Neural crest cell (in vitro differentiated cells): ENCODE measurements around the gene BRD7. TPM values are rescaled to one million over a fixed set of nuclear protein-coding genes. Genes with fewer than 3 reads are reported as not detected.
A peak's percentile ranks its signal among the peaks of the same experiment; 100 is the strongest.

Source experiments
- DNase-seq: peaks from one replicate; pipeline ENCODE4 v3.0.0; 2021; ENCODE audit warnings: low read depth, mixed read lengths, low spot score
- H3K27ac Mint-ChIP-seq: one replicate; pipeline ENCODE4 v1.8.0; 2021; ENCODE audit warnings: mild to moderate bottlenecking, mixed read lengths; ENCODE audit not compliant: unreplicated experiment
- H3K27me3 Mint-ChIP-seq: 2 replicates; pipeline ENCODE4 v1.8.0; 2021; ENCODE audit warnings: low read depth, mild to moderate bottlenecking, mixed read lengths
- H3K36me3 Mint-ChIP-seq: 2 replicates; pipeline ENCODE4 v1.8.0; 2021; ENCODE audit warnings: low read depth, mild to moderate bottlenecking, mixed read lengths
- H3K4me1 Mint-ChIP-seq: 2 replicates; pipeline ENCODE4 v1.8.0; 2021; ENCODE audit warnings: mixed read lengths
- H3K4me3 Mint-ChIP-seq: one replicate; pipeline ENCODE4 v1.8.0; 2021; ENCODE audit warnings: mild to moderate bottlenecking, mixed read lengths
- H3K9me3 Mint-ChIP-seq: 2 replicates; pipeline ENCODE4 v1.8.0; 2021; ENCODE audit warnings: mixed read lengths
- CTCF ChIP-seq: fragments of 200-600 bp; sonication (generic); conservative IDR thresholded peaks from 2 replicates; pipeline ENCODE4 v1.5.0; 2021; ENCODE audit warnings: antibody characterized with exemption, mild to moderate bottlenecking
- total RNA-seq: library from RNA; stranded (reverse); gene quantifications from 2 replicates; pipeline ENCODE4 v1.2.1, GENCODE V29; 2021

BRD7 gene
- total RNA-seq, 1 donor from 2014 or later: 130 TPM

- Mint-ChIP-seq H3K27ac (no peak overlapping the region), H3K9me3 (no peaks in the 10 kb centered on the region), H3K36me3 (no peaks in the 10 kb centered on the region), H3K27me3 (no peaks in the 10 kb centered on the region), H3K4me1 (no peaks in the 10 kb centered on the region), H3K4me3 (no peak overlapping the region)
- no peak for TF ChIP-seq CTCF
- no peak for DNase-seq
Measured at GRCh38 chr16:50299508-50300105, 69.2 kb downstream of the BRD7 start.

GRCh38 chr16:50298591-50299507 is 69.9 kb downstream of the BRD7 start:
- Mint-ChIP-seq H3K36me3 (no peaks in the 10 kb centered on the region), H3K4me1 (no peaks in the 10 kb centered on the region), H3K4me3 (no peak overlapping the region), H3K27ac (no peak overlapping the region), H3K9me3 (no peaks in the 10 kb centered on the region), H3K27me3 (no peaks in the 10 kb centered on the region)
- no peak for DNase-seq
- TF ChIP-seq CTCF: no peak

GRCh38 chr16:50298075-50298460 is 70.7 kb downstream of the BRD7 start:
- TF ChIP-seq CTCF: no peak
- no peaks in the 10 kb centered on the region for H3K27me3 Mint-ChIP-seq
- DNase-seq: no peak
- H3K36me3 Mint-ChIP-seq: no peaks in the 10 kb centered on the region
- H3K27ac Mint-ChIP-seq: no peak overlapping the region
- no peak overlapping the region for H3K4me3 Mint-ChIP-seq
- no peaks in the 10 kb centered on the region for H3K9me3 Mint-ChIP-seq
- H3K4me1 Mint-ChIP-seq: no peaks in the 10 kb centered on the region

- Mint-ChIP-seq H3K4me3 (no peak overlapping the region), H3K4me1 (no peaks in the 10 kb centered on the region), H3K9me3 (no peaks in the 10 kb centered on the region), H3K27me3 (no peaks in the 10 kb centered on the region), H3K27ac (peak overlapping the region; percentile 67), H3K36me3 (no peaks in the 10 kb centered on the region)
- TF ChIP-seq CTCF: no peak
- DNase-seq: no peak
Measured at GRCh38 chr16:50297301-50298074, 71.3 kb downstream of the BRD7 start.

- H3K36me3 Mint-ChIP-seq: no peaks in the 10 kb centered on the region
- H3K9me3 Mint-ChIP-seq: no peaks in the 10 kb centered on the region
- DNase-seq: no peak
- H3K4me1 Mint-ChIP-seq: no peaks in the 10 kb centered on the region
- no peak overlapping the region for H3K4me3 Mint-ChIP-seq
- H3K27me3 Mint-ChIP-seq: no peaks in the 10 kb centered on the region
- TF ChIP-seq CTCF: no peak
- H3K27ac Mint-ChIP-seq: no peak overlapping the region
Measured at GRCh38 chr16:50296807-50297206, 72.0 kb downstream of the BRD7 start.
